GM19238 (cell line): Measurements from ENCODE around the gene DYRK1A.
"Not testable (repeated sequence)": the region's sequence is repeated elsewhere in the genome, so short reads cannot be mapped to it uniquely, and the experiment has no call there.

ENCODE experiments used
- DNase-seq: peaks from one replicate; pipeline ENCODE4 v3.0.0; 2011; ENCODE audit warnings: low spot score; ENCODE audit not compliant: insufficient read length

The DYRK1A gene

DNA sequence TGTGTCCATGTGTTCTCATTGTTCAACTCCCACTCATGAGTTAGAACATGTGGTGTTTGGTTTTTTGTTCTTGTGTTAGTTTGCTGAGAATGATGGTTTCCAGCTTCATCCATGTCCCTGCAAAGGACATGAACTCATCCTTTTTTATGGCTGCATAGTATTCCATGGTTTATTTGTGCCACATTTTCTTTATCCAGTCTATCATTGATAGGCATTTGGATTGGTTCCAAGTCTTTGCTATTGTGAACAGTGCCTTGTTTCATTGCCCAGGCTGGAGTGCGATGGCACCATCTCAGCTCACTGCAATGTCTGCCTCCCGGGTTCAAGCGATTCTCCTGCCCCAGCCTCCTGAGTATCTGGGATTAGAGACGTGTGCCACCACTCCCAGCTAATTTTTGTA lies 183.2 kb downstream of the DYRK1A start:
- DNase-seq = not testable (repeated sequence)

DNA sequence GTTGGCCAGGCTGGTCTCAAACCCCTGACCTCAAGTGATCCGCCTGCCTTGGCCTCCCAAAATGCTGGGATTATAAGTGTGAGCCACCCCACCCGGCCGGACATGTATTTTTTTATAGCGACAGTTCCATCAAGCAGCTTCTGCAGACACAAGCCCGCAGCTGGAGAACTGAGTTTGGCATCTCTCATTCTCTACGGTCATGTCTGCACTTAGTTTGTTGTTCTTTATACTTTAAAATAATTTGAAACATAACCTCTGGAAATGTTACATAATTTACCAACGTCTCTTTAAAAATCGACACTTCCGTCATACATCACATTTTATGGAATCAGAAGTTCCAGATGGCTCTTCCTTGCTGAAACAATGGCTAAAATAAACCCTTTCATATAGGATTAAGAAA lies 183.6 kb downstream of the DYRK1A start:
- no peak for DNase-seq

DNA sequence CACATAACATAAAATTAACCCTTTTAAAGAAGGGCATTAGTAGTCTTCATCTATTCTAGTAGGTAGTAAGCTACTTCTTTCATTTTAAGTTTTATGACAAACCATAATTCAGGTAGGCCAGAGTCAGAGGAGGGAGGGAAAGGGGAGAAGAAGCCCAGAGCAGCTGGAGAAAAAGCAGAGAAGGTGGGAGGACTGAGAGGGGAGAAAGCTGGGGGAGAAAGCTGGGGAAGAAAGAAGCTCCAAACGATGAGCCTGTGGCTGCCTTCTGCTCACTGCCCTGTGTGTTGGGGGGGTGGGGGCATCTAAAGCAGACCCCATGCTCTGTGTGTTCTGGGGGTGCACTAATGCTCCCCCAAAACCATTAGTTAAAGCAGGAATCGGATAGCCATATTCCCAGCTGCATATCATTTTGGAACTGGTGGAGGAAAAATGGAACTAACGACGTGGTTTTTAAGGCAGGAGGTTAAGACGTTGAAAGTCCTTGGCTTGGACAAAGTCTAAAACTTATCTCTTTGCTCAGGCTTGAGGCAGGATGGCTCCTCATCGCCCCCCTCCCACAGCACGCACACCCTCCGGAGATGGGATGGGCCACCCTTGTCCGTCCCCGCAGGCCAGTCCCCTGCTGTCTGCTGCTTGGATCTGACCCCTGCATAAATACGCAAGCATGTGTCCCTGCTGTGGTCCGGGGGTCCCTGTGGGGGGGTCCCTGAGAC lies 184.2 kb downstream of the DYRK1A start:
- no peak for DNase-seq

DNA sequence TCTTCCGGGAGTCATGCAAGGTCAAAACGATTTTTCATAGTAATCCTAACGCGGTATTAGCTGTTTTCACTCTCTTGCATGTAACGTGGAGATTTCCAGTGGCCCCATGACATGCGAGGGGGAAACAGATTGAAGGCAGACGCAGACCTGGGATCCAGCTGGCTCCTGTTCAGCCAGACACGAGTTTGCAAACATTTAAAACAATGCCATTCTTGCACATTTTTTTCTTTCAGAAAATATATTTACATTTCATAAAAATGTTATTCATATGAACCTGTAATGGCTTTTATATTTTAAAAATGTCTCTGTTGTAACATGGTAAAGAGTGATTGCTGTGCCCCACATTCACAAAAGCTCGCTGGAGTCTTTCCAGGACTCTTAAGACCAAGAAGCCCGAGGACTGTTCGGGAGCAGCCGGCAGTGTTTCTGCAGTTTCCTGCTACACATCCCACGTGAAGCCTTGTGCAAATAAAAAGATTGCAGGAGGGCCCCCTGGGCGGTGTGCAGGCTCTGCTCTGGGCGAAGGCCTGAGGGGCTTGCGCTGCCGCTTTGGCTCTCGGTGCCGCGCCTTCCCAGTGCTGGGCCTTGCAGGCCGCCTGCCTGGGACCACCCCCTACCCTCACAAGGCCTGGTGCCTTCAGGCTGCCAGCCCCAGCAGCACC lies 184.9 kb downstream of the DYRK1A start:
- DNase-seq = no peak

DNA sequence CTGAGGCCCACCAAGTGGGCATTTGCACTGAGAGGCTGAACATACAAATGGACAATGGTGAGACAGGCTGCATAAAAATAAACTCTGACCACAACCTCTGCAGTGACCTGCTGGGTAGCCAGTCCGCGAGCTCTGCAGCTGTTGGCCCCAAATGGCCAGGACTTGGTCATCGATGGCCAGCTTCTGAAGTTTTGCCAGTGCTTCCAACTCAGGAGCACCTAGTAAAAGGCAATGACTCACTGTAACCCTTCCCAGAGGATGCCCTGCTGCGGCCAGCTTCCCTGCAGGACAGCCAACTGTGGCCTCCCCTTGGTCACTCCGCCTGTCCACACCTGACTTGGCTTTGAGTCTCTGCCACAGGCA lies 185.4 kb downstream of the DYRK1A start:
- DNase-seq = no peak

DNA sequence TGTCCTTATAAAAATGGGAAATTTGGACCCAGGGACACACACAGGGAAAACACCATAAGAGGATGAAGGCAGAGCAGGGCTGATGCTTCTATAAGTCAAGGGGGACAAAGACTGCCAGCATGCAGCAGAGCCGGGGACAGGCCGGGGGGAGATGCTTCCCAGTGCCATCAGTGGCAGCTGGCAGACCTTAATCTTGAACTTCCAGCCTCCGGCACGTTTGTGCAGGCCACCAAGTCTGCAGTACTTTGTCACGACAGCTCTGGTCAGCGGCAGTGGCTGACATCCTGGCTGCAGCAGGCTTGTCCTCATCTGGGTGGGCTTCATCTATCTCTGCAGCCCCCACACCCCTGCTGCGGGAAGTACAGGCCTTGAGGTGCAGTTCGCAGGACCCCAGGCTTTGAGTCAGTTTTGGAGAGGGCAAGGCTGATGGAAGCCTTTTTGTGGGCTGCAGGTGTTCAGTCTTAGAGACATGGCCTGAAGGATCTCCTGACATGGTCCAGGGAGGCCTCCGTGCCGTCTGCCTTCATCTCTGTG lies 186.0 kb downstream of the DYRK1A start:
- DNase-seq = no peak

DNA sequence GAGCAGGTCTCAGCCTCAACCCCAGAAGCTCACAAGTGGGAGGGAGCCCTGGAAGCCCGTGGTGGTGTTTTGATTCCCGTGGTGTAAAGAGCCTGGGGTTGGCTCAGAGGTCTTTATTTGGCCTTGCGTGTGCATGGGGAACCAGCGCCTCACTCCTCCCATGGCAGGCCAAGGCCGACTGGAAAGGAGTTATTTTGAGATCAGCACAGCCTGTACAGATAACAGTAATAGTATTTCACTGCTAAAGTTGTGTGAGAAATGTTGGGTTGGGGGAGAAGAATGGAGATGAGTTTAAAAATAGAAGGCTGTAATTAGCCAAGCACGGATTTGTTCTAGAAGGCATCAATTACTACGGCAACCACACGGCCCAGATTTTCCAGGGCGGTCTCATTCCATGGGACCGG lies 186.5 kb downstream of the DYRK1A start:
- DNase-seq = no peak

DNA sequence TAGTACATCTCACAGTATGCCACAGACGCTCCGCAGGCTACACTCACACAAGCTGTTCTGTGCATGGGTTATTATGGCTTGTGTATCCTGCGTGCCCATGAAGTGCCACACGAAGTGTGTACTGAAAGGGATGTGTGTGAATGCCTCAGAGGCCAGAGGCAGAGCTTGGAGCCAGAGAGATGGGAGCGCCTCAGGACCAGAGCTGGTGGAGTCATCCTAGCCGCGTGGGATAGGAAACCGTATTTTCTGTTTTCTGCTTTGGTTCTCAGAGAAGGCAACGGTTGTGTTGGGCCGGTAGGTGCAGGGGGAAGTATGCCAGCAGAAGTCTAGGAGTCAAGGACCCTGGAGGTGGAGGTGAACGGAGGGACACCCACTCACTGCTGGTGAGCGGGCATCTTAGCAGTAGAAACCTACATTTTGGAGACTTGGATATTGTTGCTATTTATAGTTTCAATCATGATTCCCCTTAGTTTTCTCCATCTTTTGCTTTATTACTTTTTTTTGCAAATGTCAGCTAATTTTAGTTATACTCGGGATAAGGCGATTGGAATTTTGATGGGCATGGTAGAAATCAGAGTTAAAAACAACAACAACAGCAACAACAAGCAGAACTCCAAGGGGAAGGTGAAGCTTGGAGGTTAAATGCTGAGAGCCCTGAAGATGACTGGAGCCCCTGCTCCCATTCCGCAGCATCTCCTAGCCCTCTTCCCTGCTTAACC lies 188.2 kb downstream of the DYRK1A start:
- no peak for DNase-seq

DNA sequence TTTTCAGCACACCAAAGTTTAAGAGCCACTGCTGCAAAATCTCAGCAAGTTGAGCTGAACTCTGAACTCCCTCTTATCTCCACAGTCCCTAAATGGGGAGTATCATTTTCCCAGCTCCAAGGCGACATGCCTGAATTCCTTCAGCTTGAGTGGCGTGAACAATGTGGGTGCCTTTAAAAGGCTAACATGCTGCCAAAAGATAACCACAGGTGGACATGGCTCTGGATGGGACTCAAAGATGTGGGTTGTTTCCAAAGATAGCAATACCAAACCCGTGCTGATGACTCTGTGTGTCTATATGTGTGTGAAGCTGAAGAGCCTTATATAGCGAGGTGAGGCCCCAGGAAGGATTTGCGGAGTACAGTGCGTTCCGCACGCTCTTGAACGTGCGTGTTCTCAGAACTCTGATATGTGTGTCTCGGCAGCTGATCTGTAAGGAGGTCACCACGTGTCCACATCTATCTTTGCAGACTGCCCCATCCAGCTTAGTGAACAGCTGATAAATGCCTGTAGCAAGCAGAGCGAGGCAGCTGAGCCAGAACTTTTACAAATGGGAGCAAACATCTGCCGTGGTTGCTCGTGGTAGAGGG lies 189.2 kb downstream of the DYRK1A start:
- DNase-seq = no peak

DNA sequence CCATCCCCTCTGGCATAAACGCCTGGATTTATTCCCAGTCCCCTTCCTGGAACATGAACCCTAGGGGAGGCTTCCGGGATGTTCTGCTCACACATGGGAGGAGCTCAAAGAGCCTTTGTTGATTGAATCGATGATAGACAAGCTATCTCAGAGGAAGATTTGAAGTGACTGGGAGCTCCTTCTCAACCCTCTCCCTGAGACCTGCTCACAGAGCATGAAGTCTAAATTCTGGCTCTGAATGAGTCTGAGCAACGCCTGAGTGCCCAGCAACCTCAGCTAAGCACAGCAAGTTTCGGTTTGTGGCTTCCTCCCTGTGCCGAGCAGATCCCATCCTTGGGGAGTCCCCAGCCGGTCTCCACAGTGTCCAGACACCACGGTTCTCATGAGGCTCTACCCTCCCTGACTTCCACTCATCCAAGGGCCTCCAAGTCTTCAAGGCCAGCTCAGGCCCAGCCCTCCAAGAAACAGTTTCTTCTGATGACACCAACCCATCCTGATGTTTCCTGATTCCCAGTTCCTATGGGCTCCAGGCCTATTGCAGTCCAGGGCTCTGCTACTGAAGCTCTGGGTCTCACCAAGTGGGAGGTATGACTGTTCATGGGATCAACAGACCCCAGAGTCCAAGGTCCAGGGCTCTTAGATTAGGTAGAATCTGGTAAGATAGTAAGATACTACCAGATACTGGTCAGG lies 190.8 kb downstream of the DYRK1A start:
- peak; percentile 75 for DNase-seq

DNA sequence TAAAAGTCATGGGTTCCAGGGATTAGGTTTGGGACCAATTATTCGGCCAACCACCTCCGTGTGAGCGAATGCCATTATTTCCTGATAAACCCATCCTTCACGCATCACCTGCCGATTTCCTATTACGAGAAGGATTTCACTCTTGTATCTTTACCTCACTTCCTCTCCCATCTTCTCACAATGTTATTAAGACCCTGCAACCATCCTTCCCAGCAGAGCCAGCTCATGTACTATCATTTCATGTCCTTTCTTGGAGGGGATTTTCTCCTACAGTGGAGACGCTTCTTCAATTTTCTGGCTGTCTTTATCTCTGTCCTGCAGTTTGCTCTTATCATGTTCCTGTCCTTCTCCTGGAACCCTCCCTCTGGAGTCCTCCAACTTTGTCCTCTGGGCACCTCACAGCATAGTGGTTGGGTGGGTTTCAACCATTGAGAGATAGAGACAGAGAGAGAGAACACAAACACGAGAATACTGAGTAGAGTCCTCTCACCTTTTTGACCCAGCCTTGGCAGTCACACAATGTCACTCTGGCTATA lies 192.2 kb downstream of the DYRK1A start:
- no peak for DNase-seq

DNA sequence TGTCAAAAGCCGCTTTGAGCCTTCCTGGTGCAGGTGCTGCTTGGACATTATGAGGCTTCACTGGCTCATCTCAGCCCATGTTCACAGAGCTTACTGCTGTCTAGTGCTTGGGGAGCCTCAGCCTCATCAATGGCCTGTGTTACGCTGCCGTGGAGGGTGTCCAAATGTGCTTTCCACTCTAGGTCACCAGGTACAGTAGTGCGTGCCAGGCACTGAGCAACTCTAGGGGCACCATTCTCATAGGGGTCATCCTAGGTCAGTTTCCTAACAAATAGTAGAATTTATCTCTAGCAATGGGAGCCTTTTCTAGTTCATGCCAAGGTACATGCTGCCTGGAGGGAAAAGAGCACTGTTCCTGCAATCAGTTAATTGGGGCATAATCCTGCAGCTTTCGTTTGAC lies 193.8 kb downstream of the DYRK1A start:
- no peak for DNase-seq

DNA sequence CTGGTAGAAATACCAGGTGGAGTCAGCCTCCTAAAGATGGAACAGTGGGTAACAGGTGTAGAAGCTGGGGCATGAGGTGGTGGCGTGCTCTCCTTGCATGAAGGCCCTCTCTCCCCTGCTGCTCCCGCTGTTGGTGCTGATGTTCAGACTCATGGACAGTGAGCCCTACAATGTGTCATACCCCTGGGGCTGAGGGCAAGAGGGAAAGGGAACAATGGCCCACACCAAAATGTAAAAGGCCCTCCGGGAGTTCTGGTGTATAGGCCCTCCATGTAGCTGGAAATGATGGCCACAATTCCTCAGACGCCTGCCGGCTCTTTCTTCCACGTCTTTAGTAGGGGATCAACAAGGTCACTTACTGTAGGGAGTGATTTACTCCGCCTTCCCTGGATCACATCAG lies 194.9 kb downstream of the DYRK1A start:
- DNase-seq = no peak

DNA sequence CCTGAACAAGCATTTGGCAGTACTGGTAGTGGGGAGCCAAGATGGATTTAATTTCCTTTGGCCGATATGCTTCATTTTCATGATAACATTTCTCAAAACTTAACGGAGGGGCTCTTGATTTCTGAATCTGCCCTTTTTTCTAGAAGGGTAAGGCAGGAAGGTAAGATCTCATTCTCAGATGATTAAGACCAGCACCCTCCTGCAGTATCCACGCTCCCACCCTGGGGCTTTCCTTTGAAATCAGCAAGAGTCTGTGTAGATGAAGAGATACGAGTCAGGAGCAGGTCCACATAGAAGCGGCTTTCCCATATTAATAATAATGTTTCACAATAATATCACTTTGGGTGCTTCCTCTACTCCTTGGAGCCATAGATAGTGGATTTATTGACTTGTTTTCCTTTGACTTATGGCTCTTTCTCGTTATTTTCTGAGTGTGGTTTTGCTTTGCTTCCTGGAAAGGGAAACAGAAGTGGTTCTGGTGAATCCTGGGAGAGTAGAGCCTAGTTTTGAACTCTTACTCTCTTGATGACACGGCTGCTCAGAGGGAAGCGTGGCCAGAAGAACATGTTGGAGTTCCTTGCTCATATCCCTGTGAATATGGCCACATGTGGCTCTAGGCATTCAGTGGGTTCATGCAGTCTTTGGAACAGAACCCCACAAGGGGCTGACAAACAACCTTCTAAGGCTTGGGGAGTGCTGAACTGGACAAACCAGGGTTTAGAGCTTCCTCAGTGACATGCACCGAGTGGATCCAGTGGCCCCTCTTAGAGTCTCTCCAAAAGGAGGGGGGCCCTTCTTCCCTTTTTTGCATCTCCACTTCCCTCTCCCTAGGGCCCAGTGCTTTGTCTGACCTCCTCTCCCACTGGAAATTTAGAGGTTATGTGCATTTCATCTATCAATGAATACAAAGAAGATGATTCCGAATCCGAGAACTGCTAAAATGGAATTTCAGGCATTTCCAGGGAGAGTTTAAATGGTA lies 195.7 kb downstream of the DYRK1A start:
- no peak for DNase-seq

DNA sequence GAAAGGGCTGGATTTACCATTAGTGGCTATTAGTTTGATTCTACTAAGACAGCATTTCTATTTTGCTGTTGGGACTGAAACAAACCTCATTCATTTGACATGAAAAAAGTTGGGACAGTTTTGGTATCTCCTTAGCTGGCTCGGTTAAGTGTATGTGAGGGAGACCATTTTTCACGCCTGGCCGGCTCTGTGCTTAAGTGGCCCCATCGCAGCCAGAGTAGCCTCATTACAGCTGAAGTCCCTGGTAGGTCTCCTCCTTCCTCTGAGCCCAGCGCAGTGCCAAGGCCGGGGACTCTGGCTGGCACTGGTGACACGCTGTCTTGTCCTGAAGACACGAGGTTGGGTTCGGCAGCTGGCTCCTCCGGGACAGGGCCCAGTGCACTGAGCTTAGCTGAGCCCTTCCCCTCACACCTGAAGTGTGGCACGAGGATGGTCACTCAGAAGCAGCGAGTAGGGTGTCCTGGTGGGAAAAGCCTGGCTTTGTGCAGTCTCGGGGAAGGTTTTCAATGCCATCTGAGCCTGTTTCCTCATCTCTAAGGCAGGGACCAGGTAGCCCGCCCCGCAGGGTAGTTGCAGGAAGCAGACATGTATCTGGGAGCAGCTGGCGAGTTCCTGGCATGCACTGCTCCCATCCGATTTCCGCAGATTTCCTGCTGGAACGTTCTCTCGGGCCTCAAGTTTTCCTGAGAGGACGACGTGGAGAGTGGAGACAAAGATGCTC lies 196.5 kb downstream of the DYRK1A start:
- no peak for DNase-seq

DNA sequence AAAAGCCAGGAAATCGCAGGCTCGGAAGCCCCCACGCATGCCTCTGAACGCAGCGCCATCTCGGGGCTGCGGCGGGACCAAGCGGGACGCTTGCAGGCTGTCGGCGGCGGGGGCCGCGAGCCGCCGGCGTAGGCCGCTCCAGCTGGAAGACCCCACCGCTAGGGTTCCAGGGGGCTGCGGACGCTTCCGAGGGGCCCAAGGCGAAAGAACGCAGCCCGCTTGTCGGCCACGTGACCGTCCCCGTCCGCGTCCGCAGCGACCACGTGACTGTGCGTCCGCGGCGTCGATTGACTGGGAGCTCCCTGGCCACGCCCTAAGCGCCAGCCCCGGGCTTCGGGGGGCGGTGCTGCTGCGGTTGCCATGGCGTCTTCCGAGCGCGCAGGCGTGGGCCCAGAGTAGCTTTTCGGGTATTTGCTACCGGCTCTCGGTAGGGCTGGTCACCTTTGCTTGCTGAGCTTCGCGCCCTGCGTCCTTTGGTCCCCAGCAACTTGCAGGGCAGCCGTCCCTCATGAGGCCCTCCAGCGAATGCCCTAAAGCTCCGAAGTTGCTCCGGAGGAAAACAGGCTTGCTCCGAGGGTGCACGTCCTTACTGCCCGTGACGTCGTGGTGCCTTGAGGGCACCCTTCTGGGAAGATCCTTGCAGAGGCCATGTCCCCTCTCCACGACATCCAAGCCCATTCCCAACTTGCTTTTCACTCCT lies 197.2 kb downstream of the DYRK1A start:
- DNase-seq = peak; percentile 91

DNA sequence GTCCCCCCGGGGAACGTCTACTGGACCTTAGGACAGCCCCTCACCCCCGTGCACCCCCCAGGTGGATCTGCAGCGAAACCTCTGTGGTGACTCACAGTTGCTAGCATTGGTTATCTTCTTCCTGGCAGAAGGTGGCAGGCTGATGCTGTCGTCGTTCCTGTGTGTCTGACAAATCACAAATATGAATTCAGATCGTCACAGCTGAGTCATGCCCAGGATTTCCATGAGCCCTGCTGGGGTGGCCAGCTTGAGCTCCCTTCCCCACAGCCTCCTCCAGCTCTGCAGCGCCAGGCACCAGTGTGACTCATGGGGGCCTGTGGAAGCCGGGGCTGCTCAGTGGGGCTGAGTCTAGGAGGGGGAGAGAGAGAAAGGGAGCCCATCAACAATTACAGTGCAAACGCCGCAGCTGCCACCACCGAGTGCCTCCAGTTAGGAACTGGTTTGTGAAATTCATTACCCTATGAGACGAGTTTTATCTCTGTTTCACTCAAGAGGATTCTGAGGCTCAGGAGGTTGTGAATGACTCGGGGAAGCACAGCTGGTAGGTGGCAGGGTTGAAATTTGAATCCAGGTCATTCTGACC lies 197.9 kb downstream of the DYRK1A start:
- DNase-seq = peak; percentile 19

DNA sequence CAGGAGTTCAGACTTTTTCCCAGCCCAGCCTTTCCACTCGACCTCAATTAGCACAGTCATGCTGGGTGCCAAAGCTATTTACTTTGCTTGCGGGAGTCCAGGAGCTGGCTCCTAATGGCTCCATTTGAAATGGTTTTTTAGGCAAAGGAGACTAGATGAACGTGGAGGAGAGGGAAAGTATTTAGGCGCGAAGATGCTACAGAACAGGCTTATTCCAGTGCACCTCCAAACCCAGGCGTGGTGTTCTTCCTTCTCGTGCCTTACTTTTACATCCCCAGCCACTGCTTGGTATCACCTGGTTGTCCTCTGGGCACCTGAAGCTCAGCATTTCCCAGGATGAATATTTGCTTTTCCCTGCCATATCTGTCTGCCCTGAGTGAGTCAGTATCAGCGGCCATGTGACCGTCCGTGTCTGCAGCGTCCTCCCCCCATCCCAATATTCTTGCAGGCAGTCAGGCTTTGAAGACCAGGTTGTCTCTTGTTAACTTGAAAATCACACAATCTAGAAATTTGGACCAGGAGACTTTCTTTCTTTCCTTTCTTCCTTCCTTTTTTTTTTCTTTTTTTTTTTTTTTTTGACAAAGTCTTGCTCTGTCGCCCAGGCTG lies 198.5 kb downstream of the DYRK1A start:
- DNase-seq = no peak
